ENCODE results near the gene UNC13C. TPM values are rescaled to one million over a fixed set of nuclear protein-coding genes. Genes with fewer than 3 reads are reported as not detected.

UNC13C gene
- total and polyA plus RNA-seq, 2 donors (not counting 3 experiments of a cell fraction or from before 2014, with no cell fraction given), result not detected

GRCh38 chr15:54206586-54207321 lies 228.5 kb downstream of the UNC13C start:
- Histone ChIP-seq H3K27ac (ENCODE audit: insufficient read depth, low read depth, low read length) (no peak overlapping the region), H3K9me1 (replicated peaks; ENCODE audit: control insufficient read depth, extremely low read depth, insufficient read depth, low read length) (no peaks in the 10 kb centered on the region), H4K20me1 (replicated peaks; ENCODE audit: control insufficient read depth, extremely low read depth, insufficient read depth, low read length) (no peaks in the 10 kb centered on the region), H3K4me3 (replicated peaks in 1 of 3; ENCODE audit: insufficient read depth in 1 of 3, low read depth in 1 of 3, low read length in 3 of 3) (no peak overlapping the region), H3K9me3 (replicated peaks; ENCODE audit: control insufficient read depth, insufficient read depth, low read length) (peaks cover 3% of the 10 kb centered on the region), H3K36me3 (ENCODE audit: control insufficient read depth in 2 of 2, extremely low read depth in 1 of 2, insufficient read depth in 2 of 2, low read length in 2 of 2) (no peaks in the 10 kb centered on the region), H3K4me1 (ENCODE audit: control insufficient read depth, extremely low read depth, insufficient read depth, low read length) (no peaks in the 10 kb centered on the region), H3K79me2 (ENCODE audit: control insufficient read depth, insufficient read depth, low read length) (no peaks in the 10 kb centered on the region), H3K4me2 (ENCODE audit: insufficient read depth, low read length) (no peak overlapping the region), H2AFZ (ENCODE audit: low read depth, low read length) (no peak overlapping the region), H3K27me3 (ENCODE audit: control insufficient read depth in 2 of 2, insufficient read depth in 2 of 2, low read length in 2 of 2) (no peaks in the 10 kb centered on the region), H3K9ac (replicated peaks; ENCODE audit: extremely low read depth, insufficient read depth, low read length) (no peak overlapping the region)
- no TSS peak for BruUV-seq (replicated peaks)
- TF ChIP-seq POLR2A (IDR thresholded peaks at IDR 0.05; ENCODE audit: low read depth, low read length), result no peak
- TF ChIP-seq POLR2AphosphoS5 (IDR thresholded peaks at IDR 0.05; ENCODE audit: insufficient read depth, low read depth, low read length), result no peak
- TF ChIP-seq EZH2 (IDR thresholded peaks at IDR 0.05; ENCODE audit: borderline replicate concordance, low read depth, low read length, severe bottlenecking), result no peak
- no peak for TF ChIP-seq CTCF (IDR thresholded peaks at IDR 0.05; ENCODE audit: extremely low read depth in 1 of 2, insufficient read depth in 1 of 2, low read depth in 1 of 2, low read length in 2 of 2)
- no peak for TF ChIP-seq MAX (IDR thresholded peaks at IDR 0.05; ENCODE audit: insufficient read depth, insufficient read length)
- CTCF ChIA-PET, result no interaction called here
- no peak for FAIRE-seq
- intact Hi-C loops (cut with micrococcal nuclease), result no loop called here
- POLR2A ChIA-PET, result no interaction called here
- DNase-seq (ENCODE audit: low read depth, low spot score), result no peak
- dilution Hi-C loops (cut with MboI; ENCODE audit: extremely low pct_ligation_motif_present, low sequenced_read_pairs), result no loop called here

All from endothelial cell of umbilical vein (primary cell).